Mucosa of rectum (tissue), 2 donors: ENCODE results near the gene IGFBP3.
"Not testable (repeated sequence)": the region's sequence is repeated elsewhere in the genome, so short reads cannot be mapped to it uniquely, and the experiment has no call there.

ENCODE experiments used
- H3K27ac ChIP-seq, 2 donors: one replicate each; pipeline ENCODE4 v1.7.0; 2013; ENCODE audit warnings: inconsistent platforms in 2 of 2, low read depth in 2 of 2, low read length in 2 of 2
- H3K27me3 ChIP-seq, 2 donors: one replicate each; pipeline ENCODE4 v1.7.0; 2013; ENCODE audit warnings: low read length in 2 of 2; ENCODE audit not compliant: control insufficient read depth in 2 of 2, insufficient read depth in 2 of 2
- H3K36me3 ChIP-seq, 2 donors: one replicate each; pipeline ENCODE4 v1.7.0; 2013; ENCODE audit warnings: low read length in 2 of 2; ENCODE audit not compliant: control insufficient read depth in 2 of 2, insufficient read depth in 2 of 2
- H3K4me1 ChIP-seq, 2 donors: one replicate each; pipeline ENCODE4 v1.7.0; 2013; ENCODE audit warnings: low read length in 2 of 2, mild to moderate bottlenecking in 1 of 2; ENCODE audit not compliant: control insufficient read depth in 2 of 2, insufficient read depth in 2 of 2
- H3K4me3 ChIP-seq, 2 donors: one replicate each; pipeline ENCODE4 v1.7.0; 2013; ENCODE audit warnings: low read length in 2 of 2
- H3K9ac ChIP-seq, 2 donors: one replicate each; pipeline ENCODE4 v1.7.0; 2013; ENCODE audit warnings: low read length in 2 of 2, low read depth in 1 of 2, mild to moderate bottlenecking in 1 of 2
- H3K9me3 ChIP-seq, 2 donors: one replicate each; pipeline ENCODE4 v1.7.0; 2013; ENCODE audit warnings: low read length in 2 of 2; ENCODE audit not compliant: control insufficient read depth in 2 of 2
- donor health status: healthy.
- donor health status: Normal muscosa, but diverticular disease.

IGFBP3 gene

GRCh38 chr7:45920502-45921380 is at the start of gene IGFBP3:
Gene IGFBP3, minus strand, starts transcription at chr7:45921272. Its CDS starts 132 bp downstream, at chr7:45921140.
- H3K27me3 ChIP-seq: peaks cover 43 to 44% of the 10 kb centered on the region in 2 donors
- H3K9ac ChIP-seq: no peak within 1 kb of the TSS

GRCh38 chr7:45970454-45970853 is 49.4 kb upstream of the IGFBP3 start:
- H3K27ac ChIP-seq: no peak overlapping the region
- H3K9ac ChIP-seq: no peak overlapping the region
- H3K4me3 ChIP-seq: no peak overlapping the region
- no peaks in the 10 kb centered on the region for H3K4me1 ChIP-seq
- H3K9me3 ChIP-seq: no peaks in the 10 kb centered on the region
- no peaks in the 10 kb centered on the region for H3K27me3 ChIP-seq
- H3K36me3 ChIP-seq: no peaks in the 10 kb centered on the region

More at GRCh38 chr7:45920502-45921380, at the start of gene IGFBP3:
- no peaks in the 10 kb centered on the region for H3K9me3 ChIP-seq
- peak within 1 kb of the TSS; percentile 47 to 68 for H3K4me3 ChIP-seq
- no peaks in the 10 kb centered on the region for H3K36me3 ChIP-seq
- peaks cover 0 to 2% of the 10 kb centered on the region in 2 donors for H3K4me1 ChIP-seq
- H3K27ac ChIP-seq: peak within 1 kb of the TSS; percentile 16 to 22

GRCh38 chr7:45969940-45970339 is 48.9 kb upstream of the IGFBP3 start:
- H3K36me3 ChIP-seq: no peaks in the 10 kb centered on the region
- no peaks in the 10 kb centered on the region for H3K9me3 ChIP-seq
- H3K4me1 ChIP-seq: no peaks in the 10 kb centered on the region
- no peak overlapping the region for H3K9ac ChIP-seq
- no peak overlapping the region for H3K27ac ChIP-seq
- H3K4me3 ChIP-seq: no peak overlapping the region
- H3K27me3 ChIP-seq: no peaks in the 10 kb centered on the region

GRCh38 chr7:45968856-45969541 is 47.9 kb upstream of the IGFBP3 start:
- Histone ChIP-seq H3K9me3 (no peaks in the 10 kb centered on the region), H3K4me3 (no peak overlapping the region), H3K9ac (no peak overlapping the region), H3K36me3 (no peaks in the 10 kb centered on the region), H3K27ac (no peak overlapping the region), H3K4me1 (no peaks in the 10 kb centered on the region), H3K27me3 (no peaks in the 10 kb centered on the region)

GRCh38 chr7:45968312-45968711 is 47.2 kb upstream of the IGFBP3 start:
- Histone ChIP-seq H3K9me3 (no peaks in the 10 kb centered on the region), H3K27me3 (no peaks in the 10 kb centered on the region), H3K27ac (no peak overlapping the region), H3K4me1 (no peaks in the 10 kb centered on the region), H3K36me3 (no peaks in the 10 kb centered on the region), H3K9ac (no peak overlapping the region), H3K4me3 (no peak overlapping the region)

- Histone ChIP-seq H3K27me3 (no peaks in the 10 kb centered on the region), H3K4me1 (no peaks in the 10 kb centered on the region), H3K36me3 (no peaks in the 10 kb centered on the region), H3K9me3 (no peaks in the 10 kb centered on the region), H3K9ac (no peak overlapping the region), H3K27ac (no peak overlapping the region), H3K4me3 (no peak overlapping the region)
Measured at GRCh38 chr7:45967591-45968157, 46.6 kb upstream of the IGFBP3 start.

- Histone ChIP-seq H3K36me3 (no peaks in the 10 kb centered on the region), H3K4me1 (no peaks in the 10 kb centered on the region), H3K9me3 (no peaks in the 10 kb centered on the region), H3K27me3 (no peaks in the 10 kb centered on the region), H3K4me3 (no peak overlapping the region), H3K27ac (no peak overlapping the region), H3K9ac (no peak overlapping the region)
Measured at GRCh38 chr7:45962861-45963260, 41.8 kb upstream of the IGFBP3 start.

GRCh38 chr7:45957721-45958120 is 36.6 kb upstream of the IGFBP3 start:
- no peak overlapping the region for H3K9ac ChIP-seq
- H3K9me3 ChIP-seq: no peaks in the 10 kb centered on the region
- no peak overlapping the region for H3K4me3 ChIP-seq
- no peaks in the 10 kb centered on the region for H3K4me1 ChIP-seq
- no peak overlapping the region for H3K27ac ChIP-seq
- no peaks in the 10 kb centered on the region for H3K36me3 ChIP-seq
- H3K27me3 ChIP-seq: no peaks in the 10 kb centered on the region

GRCh38 chr7:45955286-45955685 is 34.2 kb upstream of the IGFBP3 start:
- no peak overlapping the region for H3K9ac ChIP-seq
- H3K9me3 ChIP-seq: no peaks in the 10 kb centered on the region
- no peak overlapping the region for H3K27ac ChIP-seq

GRCh38 chr7:45953055-45953454 is 32.0 kb upstream of the IGFBP3 start:
- not testable (repeated sequence) for H3K27me3 ChIP-seq

More at GRCh38 chr7:45955286-45955685, 34.2 kb upstream of the IGFBP3 start:
- Histone ChIP-seq H3K4me3 (no peak overlapping the region), H3K4me1 (no peaks in the 10 kb centered on the region), H3K36me3 (no peaks in the 10 kb centered on the region), H3K27me3 (no peaks in the 10 kb centered on the region)

More at GRCh38 chr7:45953055-45953454, 32.0 kb upstream of the IGFBP3 start:
- H3K4me1 ChIP-seq, H3K36me3 ChIP-seq, H3K9me3 ChIP-seq, H3K9ac ChIP-seq, H3K27ac ChIP-seq, H3K4me3 ChIP-seq: not testable (repeated sequence)
